Sigmoid colon (tissue), 4 donors: ENCODE data around the gene UST.

Source experiments
- CTCF ChIP-seq, 4 experiments: fragments of 450-650 bp in 3 of 4; fragments of 200-600 bp in 1 of 4; IDR thresholded peaks; one replicate each; pipeline ENCODE4 v1.5.1; 2016 to 2019; ENCODE audit warnings: antibody characterized with exemption in 4 of 4, mild to moderate bottlenecking in 3 of 4, moderate library complexity in 2 of 4
- EP300 ChIP-seq, 4 donors: sonication (generic); formaldehyde crosslinking; IDR thresholded peaks; one replicate each; pipeline ENCODE4 v1.6.1; 2017; ENCODE audit warnings: antibody characterized with exemption in 4 of 4
- POLR2A ChIP-seq, 2 donors: fragments of 450-650 bp; IDR thresholded peaks; one replicate each; pipeline ENCODE4 v1.6.1; 2016; ENCODE audit warnings: antibody characterized with exemption in 2 of 2, mild to moderate bottlenecking in 2 of 2, moderate library complexity in 2 of 2
- POLR2AphosphoS5 ChIP-seq, 4 donors: sonication (generic); formaldehyde crosslinking; IDR thresholded peaks; one replicate each; pipeline ENCODE4 v1.6.1; 2017; ENCODE audit warnings: antibody characterized with exemption in 4 of 4

GRCh38 chr6:149060300-149060984, 313.6 kb downstream of the UST start:
- TF ChIP-seq CTCF (IDR thresholded peaks at IDR 0.05) (no peak), POLR2A (IDR thresholded peaks at IDR 0.05) (no peak), POLR2AphosphoS5 (IDR thresholded peaks at IDR 0.05) (no peak), EP300 (IDR thresholded peaks at IDR 0.05) (no peak)
